Epithelial cell of esophagus (primary cell): ENCODE results near the gene AJUBA.

Source experiments
- DNase-seq: peaks from one replicate; pipeline ENCODE4 v3.0.0; 2010; ENCODE audit warnings: low read depth
- H3K4me3 ChIP-seq: 2 replicates; pipeline ENCODE4 v1.5.1; 2011; ENCODE audit warnings: mild to moderate bottlenecking, low read length, control low read depth
- CTCF ChIP-seq: IDR thresholded peaks from 2 replicates; pipeline ENCODE4 v1.5.1; 2011; ENCODE audit warnings: low read depth, mild to moderate bottlenecking, low read length, control low read depth, inconsistent platforms; ENCODE audit not compliant: insufficient read depth; ENCODE audit errors: missing control alignments

AJUBA gene

GRCh38 chr14:22979748-22980392 is 2.5 kb downstream of the AJUBA start:
- no peak for TF ChIP-seq CTCF
- peak overlapping the region; percentile 94 for H3K4me3 ChIP-seq

GRCh38 chr14:22978981-22979671 is 3.2 kb downstream of the AJUBA start:
- peak; percentile 99 for DNase-seq
- peak overlapping the region; percentile 94 for H3K4me3 ChIP-seq
- TF ChIP-seq CTCF = peak; percentile 16

More at GRCh38 chr14:22979748-22980392, 2.5 kb downstream of the AJUBA start:
- peak; percentile 79 for DNase-seq

- H3K4me3 ChIP-seq = peak overlapping the region; percentile 94
- DNase-seq = peak; percentile 22
These were observed 3.9 kb downstream of the AJUBA start for GRCh38 chr14:22978487-22978837.

GRCh38 chr14:22977684-22978486 is 4.5 kb downstream of the AJUBA start:
- peak; percentile 67 for DNase-seq
- H3K4me3 ChIP-seq = peak overlapping the region; percentile 94

More at GRCh38 chr14:22978487-22978837, 3.9 kb downstream of the AJUBA start:
- no peak for TF ChIP-seq CTCF

GRCh38 chr14:22977434-22977683 is 5.0 kb downstream of the AJUBA start:
- peak overlapping the region; percentile 6 for H3K4me3 ChIP-seq
- no peak for DNase-seq
- no peak for TF ChIP-seq CTCF

More at GRCh38 chr14:22977684-22978486, 4.5 kb downstream of the AJUBA start:
- TF ChIP-seq CTCF = no peak

GRCh38 chr14:22976620-22977433 is 5.5 kb downstream of the AJUBA start:
- no peak for TF ChIP-seq CTCF
- peak; percentile 61 for DNase-seq
- no peak overlapping the region for H3K4me3 ChIP-seq
